ENCODE results near the gene ADAMTS15.

Gene ADAMTS15

GRCh38 chr11:130467116-130467900 lies 18.9 kb downstream of the ADAMTS15 start:
- no peak for DNase-seq (ENCODE audit: extremely low read depth, insufficient read length)
- Histone ChIP-seq H3K36me3 (ENCODE audit: control insufficient read depth, insufficient read depth, low read length) (no peaks in the 10 kb centered on the region), H3K27me3 (replicated peaks; ENCODE audit: control insufficient read depth, insufficient read depth, low read length) (no peaks in the 10 kb centered on the region), H3K4me3 (replicated peaks; ENCODE audit: low read depth, low read length) (no peak overlapping the region)
- no peak for TF ChIP-seq CTCF (IDR thresholded peaks at IDR 0.05; ENCODE audit: insufficient read depth, low read length, poor library complexity, severe bottlenecking)

- DNase-seq (ENCODE audit: extremely low read depth, insufficient read length) = no peak
- H3K36me3 ChIP-seq (ENCODE audit: control insufficient read depth, insufficient read depth, low read length) = no peaks in the 10 kb centered on the region
Measured at GRCh38 chr11:130469181-130469580, 20.7 kb downstream of the ADAMTS15 start.

GRCh38 chr11:130470832-130471706 lies 22.6 kb downstream of the ADAMTS15 start:
- H3K4me3 ChIP-seq (replicated peaks; ENCODE audit: low read depth, low read length) = no peak overlapping the region
- no peak for TF ChIP-seq CTCF (IDR thresholded peaks at IDR 0.05; ENCODE audit: insufficient read depth, low read length, poor library complexity, severe bottlenecking)
- H3K27me3 ChIP-seq (replicated peaks; ENCODE audit: control insufficient read depth, insufficient read depth, low read length) = peaks cover 3% of the 10 kb centered on the region
- no peak for DNase-seq (ENCODE audit: extremely low read depth, insufficient read length)
- no peaks in the 10 kb centered on the region for H3K36me3 ChIP-seq (ENCODE audit: control insufficient read depth, insufficient read depth, low read length)

More at GRCh38 chr11:130469181-130469580, 20.7 kb downstream of the ADAMTS15 start:
- TF ChIP-seq CTCF (IDR thresholded peaks at IDR 0.05; ENCODE audit: insufficient read depth, low read length, poor library complexity, severe bottlenecking) = no peak
- Histone ChIP-seq H3K4me3 (replicated peaks; ENCODE audit: low read depth, low read length) (no peak overlapping the region), H3K27me3 (replicated peaks; ENCODE audit: control insufficient read depth, insufficient read depth, low read length) (no peaks in the 10 kb centered on the region)

- peaks cover 5% of the 10 kb centered on the region for H3K27me3 ChIP-seq (replicated peaks; ENCODE audit: control insufficient read depth, insufficient read depth, low read length)
- DNase-seq (ENCODE audit: extremely low read depth, insufficient read length) = no peak
Measured at GRCh38 chr11:130471731-130472433, 23.4 kb downstream of the ADAMTS15 start.

More at GRCh38 chr11:130471731-130472433, 23.4 kb downstream of the ADAMTS15 start:
- Histone ChIP-seq H3K4me3 (replicated peaks; ENCODE audit: low read depth, low read length) (no peak overlapping the region), H3K36me3 (ENCODE audit: control insufficient read depth, insufficient read depth, low read length) (no peaks in the 10 kb centered on the region)
- no peak for TF ChIP-seq CTCF (IDR thresholded peaks at IDR 0.05; ENCODE audit: insufficient read depth, low read length, poor library complexity, severe bottlenecking)
